Measurements from ENCODE around the gene ARFRP1.

Gene ARFRP1

DNA sequence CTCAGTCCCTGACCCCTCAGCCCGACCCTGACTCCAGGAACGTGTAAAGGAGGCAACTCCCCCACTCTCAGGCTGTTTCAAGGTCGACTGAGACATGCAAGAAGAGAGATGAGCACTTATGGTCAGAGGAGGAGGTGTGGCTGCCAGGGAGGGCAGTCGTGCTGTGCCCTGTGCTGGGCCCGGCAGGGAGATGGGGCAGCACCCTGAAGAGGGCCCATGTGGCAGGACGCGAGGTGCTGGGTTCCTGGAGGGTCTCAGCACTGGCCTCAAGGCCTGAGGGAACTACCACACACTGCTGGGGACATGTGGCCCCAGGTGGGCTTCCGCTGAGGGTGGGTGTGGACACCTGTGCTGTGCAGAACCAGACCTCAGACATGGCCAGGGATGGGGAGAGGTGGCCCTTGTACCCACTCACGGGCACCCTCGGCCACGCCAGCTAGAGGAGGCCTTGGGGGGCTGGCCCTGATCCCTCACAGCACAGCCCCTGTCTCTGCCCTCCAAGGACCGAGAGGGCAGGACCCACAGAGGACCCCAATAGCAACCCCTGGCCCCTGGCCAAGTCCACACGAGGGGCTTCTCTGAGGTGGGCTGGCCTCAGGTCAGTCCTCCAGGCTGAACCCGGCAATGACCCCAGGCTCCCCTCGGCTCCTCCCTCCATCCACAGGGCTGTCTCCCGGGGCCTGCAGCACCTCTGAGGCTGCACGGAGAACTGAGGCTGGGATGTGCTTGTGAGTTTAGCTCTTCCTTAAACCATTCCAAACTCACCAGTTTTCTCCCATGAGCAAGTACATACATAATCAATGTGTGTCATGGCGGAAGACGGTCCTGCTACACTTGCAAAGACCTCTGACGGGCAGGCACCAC is 40.5 kb upstream of the ARFRP1 start:
- Histone ChIP-seq H3K9me3 (replicated peaks; ENCODE audit: low read length) (no peaks in the 10 kb centered on the region), H3K4me3 (ENCODE audit: low read length) (no peak overlapping the region), H3K27me3 (ENCODE audit: control insufficient read depth, insufficient read depth, low read length) (no peaks in the 10 kb centered on the region), H3K4me1 (ENCODE audit: control insufficient read depth, insufficient read depth, low read length) (no peaks in the 10 kb centered on the region), H3K4me2 (ENCODE audit: low read length) (no peak overlapping the region), H3K36me3 (ENCODE audit: insufficient read depth, low read length) (peaks cover 8% of the 10 kb centered on the region), H3K9ac (ENCODE audit: low read depth, low read length) (no peak overlapping the region)

DNA sequence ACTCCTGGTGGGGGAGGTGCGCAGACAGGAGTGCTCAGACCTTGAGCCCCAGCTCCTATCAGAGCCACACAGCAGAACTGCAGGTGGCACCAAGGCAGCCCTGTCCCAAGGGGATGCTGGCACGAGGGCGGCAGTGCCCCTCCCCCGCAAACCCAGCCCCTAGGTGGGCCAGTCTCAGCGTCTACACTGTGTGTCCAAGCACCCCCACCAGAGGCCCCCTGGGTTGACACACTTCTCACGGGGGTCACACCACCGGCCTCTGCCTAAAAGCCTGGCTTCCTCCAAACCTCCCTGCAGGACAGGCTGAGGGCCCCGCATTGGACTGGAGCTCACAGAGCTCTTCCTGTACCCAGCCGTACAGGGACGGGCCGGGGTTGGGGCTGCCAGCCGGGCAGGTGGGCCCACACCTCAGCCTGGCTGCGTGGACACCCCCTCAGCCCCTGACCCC is 39.9 kb upstream of the ARFRP1 start:
- H3K9ac ChIP-seq (ENCODE audit: low read depth, low read length), result no peak overlapping the region

DNA sequence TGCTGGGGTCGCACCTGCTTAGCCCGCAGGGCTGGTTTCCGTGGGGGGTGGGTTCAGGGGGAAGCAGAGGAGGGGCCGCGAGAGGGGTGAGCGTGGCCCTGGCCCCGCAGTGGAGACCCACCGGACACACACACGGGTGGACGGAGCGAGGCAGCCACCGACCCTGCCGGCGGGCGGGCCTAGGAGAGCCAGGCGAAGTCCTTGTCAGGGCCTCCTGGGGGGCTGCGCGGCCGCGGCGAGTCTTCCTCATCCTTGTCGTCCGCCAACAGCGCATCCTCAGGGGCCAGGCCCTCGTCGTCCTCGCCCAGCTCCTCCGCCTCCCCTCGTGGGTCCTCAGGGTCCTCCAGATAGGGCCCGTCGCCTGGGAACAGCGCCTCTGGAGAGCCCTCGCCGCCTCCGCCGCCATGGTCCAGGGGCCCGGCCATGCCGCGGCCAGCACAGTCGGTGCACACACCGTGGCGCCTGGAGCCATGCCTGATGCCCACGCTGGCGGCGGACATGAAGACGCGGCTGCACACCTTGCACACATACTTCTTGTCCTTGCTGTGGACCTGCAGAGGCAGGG is 39.1 kb upstream of the ARFRP1 start:
- H3K9ac ChIP-seq (ENCODE audit: low read depth, low read length), result no peak overlapping the region
- H3K4me2 ChIP-seq (ENCODE audit: low read length), result no peak overlapping the region
- peaks cover 12% of the 10 kb centered on the region for H3K36me3 ChIP-seq (ENCODE audit: insufficient read depth, low read length)
- H3K27me3 ChIP-seq (ENCODE audit: control insufficient read depth, insufficient read depth, low read length), result no peaks in the 10 kb centered on the region
- no peak overlapping the region for H3K4me3 ChIP-seq (ENCODE audit: low read length)
- H3K4me1 ChIP-seq (ENCODE audit: control insufficient read depth, insufficient read depth, low read length), result peaks cover 2% of the 10 kb centered on the region
- H3K9me3 ChIP-seq (replicated peaks; ENCODE audit: low read length), result no peaks in the 10 kb centered on the region

More for the DNA sequence above, 39.9 kb upstream of the ARFRP1 start:
- H3K9me3 ChIP-seq (replicated peaks; ENCODE audit: low read length), result no peaks in the 10 kb centered on the region
- no peak overlapping the region for H3K4me2 ChIP-seq (ENCODE audit: low read length)
- H3K4me1 ChIP-seq (ENCODE audit: control insufficient read depth, insufficient read depth, low read length), result no peaks in the 10 kb centered on the region
- H3K36me3 ChIP-seq (ENCODE audit: insufficient read depth, low read length), result peaks cover 9% of the 10 kb centered on the region
- H3K27me3 ChIP-seq (ENCODE audit: control insufficient read depth, insufficient read depth, low read length), result no peaks in the 10 kb centered on the region
- H3K4me3 ChIP-seq (ENCODE audit: low read length), result no peak overlapping the region

- Histone ChIP-seq H3K4me3 (ENCODE audit: low read length) (no peak overlapping the region), H3K4me1 (ENCODE audit: control insufficient read depth, insufficient read depth, low read length) (peaks cover 9% of the 10 kb centered on the region), H3K9ac (ENCODE audit: low read depth, low read length) (no peak overlapping the region), H3K36me3 (ENCODE audit: insufficient read depth, low read length) (peaks cover 17% of the 10 kb centered on the region), H3K27me3 (ENCODE audit: control insufficient read depth, insufficient read depth, low read length) (no peaks in the 10 kb centered on the region), H3K4me2 (ENCODE audit: low read length) (no peak overlapping the region), H3K9me3 (replicated peaks; ENCODE audit: low read length) (no peaks in the 10 kb centered on the region)
Observed at GRCh38 chr20:63745961-63746731, 38.4 kb upstream of the ARFRP1 start.

- Histone ChIP-seq H3K36me3 (ENCODE audit: insufficient read depth, low read length) (peaks cover 17% of the 10 kb centered on the region), H3K4me2 (ENCODE audit: low read length) (no peak overlapping the region), H3K9me3 (replicated peaks; ENCODE audit: low read length) (no peaks in the 10 kb centered on the region), H3K27me3 (ENCODE audit: control insufficient read depth, insufficient read depth, low read length) (no peaks in the 10 kb centered on the region), H3K4me3 (ENCODE audit: low read length) (no peak overlapping the region), H3K4me1 (ENCODE audit: control insufficient read depth, insufficient read depth, low read length) (peaks cover 12% of the 10 kb centered on the region), H3K9ac (ENCODE audit: low read depth, low read length) (no peak overlapping the region)
Observed at GRCh38 chr20:63745424-63745805, 37.6 kb upstream of the ARFRP1 start.

DNA sequence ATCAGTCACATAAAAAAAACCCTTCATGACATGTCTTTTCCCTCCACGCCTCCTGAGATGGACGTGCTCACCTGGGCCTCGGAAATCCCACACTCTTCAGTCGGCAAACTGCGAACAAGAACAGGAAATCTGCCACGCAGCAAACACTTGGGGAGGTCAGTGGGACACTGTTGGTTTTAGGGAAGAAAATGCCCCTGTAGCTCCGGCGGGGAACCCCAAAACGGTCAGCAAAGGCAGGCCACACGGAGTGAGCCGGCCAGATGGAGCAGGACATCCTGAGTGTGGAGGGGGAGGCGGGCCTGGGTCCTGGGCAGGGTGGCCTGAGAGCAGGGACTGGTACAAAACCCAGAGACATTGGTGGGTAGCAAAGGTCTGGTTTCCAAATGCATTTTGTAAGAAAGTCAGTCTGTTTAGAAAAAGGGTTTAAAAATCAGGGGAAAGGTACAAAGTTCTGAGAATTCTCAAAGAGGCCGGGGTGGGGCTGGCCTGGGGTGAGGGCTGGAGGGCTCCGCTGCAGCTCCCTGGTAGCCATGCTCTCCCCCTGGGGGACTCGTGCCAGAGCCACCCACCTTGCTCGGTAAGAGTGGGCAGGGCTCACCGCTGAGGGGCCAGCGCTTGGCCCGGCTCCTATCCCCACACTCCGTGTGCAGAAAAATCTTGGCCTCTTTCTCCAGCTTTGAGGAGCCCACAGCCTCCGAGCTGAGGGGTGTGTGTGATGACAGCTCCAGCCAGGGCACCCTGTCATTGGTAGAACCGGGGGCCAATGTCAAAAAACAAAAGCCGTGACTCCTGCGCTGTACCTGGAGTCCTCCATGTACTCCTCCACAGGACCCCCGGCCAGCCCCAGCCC is 37.0 kb upstream of the ARFRP1 start:
- H3K9ac ChIP-seq (ENCODE audit: low read depth, low read length), result no peak overlapping the region

GRCh38 chr20:63744158-63744557 is 36.4 kb upstream of the ARFRP1 start:
- H3K4me3 ChIP-seq (ENCODE audit: low read length), result no peak overlapping the region
- H3K9ac ChIP-seq (ENCODE audit: low read depth, low read length), result no peak overlapping the region
- H3K36me3 ChIP-seq (ENCODE audit: insufficient read depth, low read length), result peaks cover 17% of the 10 kb centered on the region
- peaks cover 15% of the 10 kb centered on the region for H3K4me1 ChIP-seq (ENCODE audit: control insufficient read depth, insufficient read depth, low read length)
- H3K9me3 ChIP-seq (replicated peaks; ENCODE audit: low read length), result no peaks in the 10 kb centered on the region
- H3K27me3 ChIP-seq (ENCODE audit: control insufficient read depth, insufficient read depth, low read length), result no peaks in the 10 kb centered on the region
- H3K4me2 ChIP-seq (ENCODE audit: low read length), result no peak overlapping the region

More for the DNA sequence above, 37.0 kb upstream of the ARFRP1 start:
- no peaks in the 10 kb centered on the region for H3K9me3 ChIP-seq (replicated peaks; ENCODE audit: low read length)
- peaks cover 12% of the 10 kb centered on the region for H3K4me1 ChIP-seq (ENCODE audit: control insufficient read depth, insufficient read depth, low read length)
- no peaks in the 10 kb centered on the region for H3K27me3 ChIP-seq (ENCODE audit: control insufficient read depth, insufficient read depth, low read length)
- no peak overlapping the region for H3K4me2 ChIP-seq (ENCODE audit: low read length)
- H3K4me3 ChIP-seq (ENCODE audit: low read length), result no peak overlapping the region
- peaks cover 17% of the 10 kb centered on the region for H3K36me3 ChIP-seq (ENCODE audit: insufficient read depth, low read length)

GRCh38 chr20:63743210-63743970 is 35.6 kb upstream of the ARFRP1 start:
- Histone ChIP-seq H3K4me1 (ENCODE audit: control insufficient read depth, insufficient read depth, low read length) (peaks cover 17% of the 10 kb centered on the region), H3K9me3 (replicated peaks; ENCODE audit: low read length) (no peaks in the 10 kb centered on the region), H3K4me2 (ENCODE audit: low read length) (no peak overlapping the region), H3K27me3 (ENCODE audit: control insufficient read depth, insufficient read depth, low read length) (no peaks in the 10 kb centered on the region), H3K9ac (ENCODE audit: low read depth, low read length) (no peak overlapping the region), H3K4me3 (ENCODE audit: low read length) (no peak overlapping the region), H3K36me3 (ENCODE audit: insufficient read depth, low read length) (peaks cover 17% of the 10 kb centered on the region)

- Histone ChIP-seq H3K9ac (ENCODE audit: low read depth, low read length) (no peak overlapping the region), H3K27me3 (ENCODE audit: control insufficient read depth, insufficient read depth, low read length) (no peaks in the 10 kb centered on the region), H3K36me3 (ENCODE audit: insufficient read depth, low read length) (peaks cover 17% of the 10 kb centered on the region), H3K4me2 (ENCODE audit: low read length) (no peak overlapping the region), H3K4me3 (ENCODE audit: low read length) (no peak overlapping the region), H3K9me3 (replicated peaks; ENCODE audit: low read length) (no peaks in the 10 kb centered on the region), H3K4me1 (ENCODE audit: control insufficient read depth, insufficient read depth, low read length) (peaks cover 17% of the 10 kb centered on the region)
Observed at GRCh38 chr20:63742381-63743024, 34.7 kb upstream of the ARFRP1 start.

- Histone ChIP-seq H3K4me3 (ENCODE audit: low read length) (peak overlapping the region; percentile 90), H3K4me1 (ENCODE audit: control insufficient read depth, insufficient read depth, low read length) (peaks cover 17% of the 10 kb centered on the region)
Observed at GRCh38 chr20:63741676-63742380, 34.1 kb upstream of the ARFRP1 start.

More at GRCh38 chr20:63741676-63742380, 34.1 kb upstream of the ARFRP1 start:
- H3K36me3 ChIP-seq (ENCODE audit: insufficient read depth, low read length), result peaks cover 22% of the 10 kb centered on the region
- peak overlapping the region; percentile 100 for H3K4me2 ChIP-seq (ENCODE audit: low read length)
- no peaks in the 10 kb centered on the region for H3K9me3 ChIP-seq (replicated peaks; ENCODE audit: low read length)
- peak overlapping the region; percentile 89 for H3K9ac ChIP-seq (ENCODE audit: low read depth, low read length)
- H3K27me3 ChIP-seq (ENCODE audit: control insufficient read depth, insufficient read depth, low read length), result no peaks in the 10 kb centered on the region
